ENCODE data around the gene ZNF358. TPM values are rescaled to one million over a fixed set of nuclear protein-coding genes. Genes with fewer than 3 reads are reported as not detected.

ZNF358 gene
- total and polyA plus RNA-seq, 3 donors from 2014 or later = 21.0 to 35.9 (median 28.7) TPM

DNA sequence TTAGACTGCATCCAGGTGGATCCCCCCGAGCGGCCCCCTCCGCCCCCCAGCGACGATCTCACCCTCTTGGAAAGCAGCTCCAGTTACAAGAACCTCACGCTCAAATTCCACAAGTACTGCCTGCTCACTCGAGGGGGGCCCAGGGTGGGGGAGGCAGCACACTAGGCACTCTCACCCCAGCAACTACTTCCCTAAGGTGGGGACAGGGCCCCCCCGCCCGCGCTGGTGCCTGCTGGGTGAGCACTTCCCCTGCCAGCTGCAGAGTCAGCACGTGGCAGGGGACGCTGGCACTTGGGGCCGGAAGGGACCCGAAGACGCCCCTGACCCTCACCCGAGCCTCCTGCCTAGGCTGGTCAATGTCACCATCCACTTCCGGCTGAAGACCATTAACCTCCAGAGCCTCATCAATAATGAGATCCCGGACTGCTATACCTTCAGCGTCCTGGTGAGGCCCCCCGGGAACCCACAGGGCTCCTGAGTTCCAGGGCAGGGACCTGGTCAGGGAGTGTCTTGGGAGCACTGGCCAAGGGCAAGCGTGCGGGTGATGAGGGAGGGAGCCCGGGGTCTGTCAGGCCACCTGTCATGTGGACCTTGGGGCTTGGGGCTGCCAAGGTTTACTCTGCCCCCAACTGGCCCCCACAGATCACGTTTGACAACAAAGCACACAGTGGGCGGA lies 11.8 kb downstream of the ZNF358 start:
- 80 to 86% methylated on average over 13 to 25 of the region's 25 CpGs for WGBS, 2 donors
- no peak for DNase-seq
- Histone ChIP-seq H3K4me3 (no peak overlapping the region), H3K4me1 (peaks cover 8% of the 10 kb centered on the region), H3K9me3 (no peaks in the 10 kb centered on the region), H3K36me3 (ENCODE audit: low read depth, missing control alignments) (no peaks in the 10 kb centered on the region), H3K27ac (no peak overlapping the region), H3K27me3 (no peaks in the 10 kb centered on the region)
- intact Hi-C loops (cut with DNase I; ENCODE audit: low total_unique reads) = no loop called here
- TF ChIP-seq POLR2A (IDR thresholded peaks at IDR 0.05) = no peak
- TF ChIP-seq, protein P1, sequence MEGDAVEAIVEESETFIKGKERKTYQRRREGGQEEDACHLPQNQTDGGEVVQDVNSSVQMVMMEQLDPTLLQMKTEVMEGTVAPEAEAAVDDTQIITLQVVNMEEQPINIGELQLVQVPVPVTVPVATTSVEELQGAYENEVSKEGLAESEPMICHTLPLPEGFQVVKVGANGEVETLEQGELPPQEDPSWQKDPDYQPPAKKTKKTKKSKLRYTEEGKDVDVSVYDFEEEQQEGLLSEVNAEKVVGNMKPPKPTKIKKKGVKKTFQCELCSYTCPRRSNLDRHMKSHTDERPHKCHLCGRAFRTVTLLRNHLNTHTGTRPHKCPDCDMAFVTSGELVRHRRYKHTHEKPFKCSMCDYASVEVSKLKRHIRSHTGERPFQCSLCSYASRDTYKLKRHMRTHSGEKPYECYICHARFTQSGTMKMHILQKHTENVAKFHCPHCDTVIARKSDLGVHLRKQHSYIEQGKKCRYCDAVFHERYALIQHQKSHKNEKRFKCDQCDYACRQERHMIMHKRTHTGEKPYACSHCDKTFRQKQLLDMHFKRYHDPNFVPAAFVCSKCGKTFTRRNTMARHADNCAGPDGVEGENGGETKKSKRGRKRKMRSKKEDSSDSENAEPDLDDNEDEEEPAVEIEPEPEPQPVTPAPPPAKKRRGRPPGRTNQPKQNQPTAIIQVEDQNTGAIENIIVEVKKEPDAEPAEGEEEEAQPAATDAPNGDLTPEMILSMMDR (IDR thresholded peaks at IDR 0.05) = no peak

DNA sequence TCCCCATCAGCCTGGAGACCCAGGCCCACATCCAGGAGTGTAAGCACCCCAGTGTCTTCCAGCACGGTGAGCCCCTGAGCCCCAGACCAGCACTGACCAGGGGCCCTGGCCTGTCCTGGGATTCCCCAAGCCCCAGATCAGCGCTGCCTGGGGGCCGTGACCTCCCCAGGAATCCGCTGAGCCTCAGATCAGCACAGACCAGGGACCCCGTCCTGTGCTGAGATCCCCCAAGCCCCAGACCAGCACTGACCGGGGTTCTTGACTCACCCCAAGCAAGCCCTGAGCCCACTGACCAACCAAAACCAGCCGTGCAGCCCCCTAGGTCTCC lies 12.3 kb downstream of the ZNF358 start:
- H3K27ac ChIP-seq = no peak overlapping the region
- H3K36me3 ChIP-seq (ENCODE audit: low read depth, missing control alignments) = no peaks in the 10 kb centered on the region
- H3K4me1 ChIP-seq = peaks cover 7% of the 10 kb centered on the region
- H3K9me3 ChIP-seq = no peaks in the 10 kb centered on the region
- DNase-seq = no peak
- TF ChIP-seq, protein P1 (IDR thresholded peaks at IDR 0.05) = no peak
- TF ChIP-seq POLR2A (IDR thresholded peaks at IDR 0.05) = no peak
- H3K4me3 ChIP-seq = no peak overlapping the region
- WGBS, 2 donors = 87% methylated on average over 7 of the region's 7 CpGs; no CpG with 5 or more reads in 1 of the 2 donors
- intact Hi-C loops (cut with DNase I; ENCODE audit: low total_unique reads) = no loop called here
- H3K27me3 ChIP-seq = no peaks in the 10 kb centered on the region

DNA sequence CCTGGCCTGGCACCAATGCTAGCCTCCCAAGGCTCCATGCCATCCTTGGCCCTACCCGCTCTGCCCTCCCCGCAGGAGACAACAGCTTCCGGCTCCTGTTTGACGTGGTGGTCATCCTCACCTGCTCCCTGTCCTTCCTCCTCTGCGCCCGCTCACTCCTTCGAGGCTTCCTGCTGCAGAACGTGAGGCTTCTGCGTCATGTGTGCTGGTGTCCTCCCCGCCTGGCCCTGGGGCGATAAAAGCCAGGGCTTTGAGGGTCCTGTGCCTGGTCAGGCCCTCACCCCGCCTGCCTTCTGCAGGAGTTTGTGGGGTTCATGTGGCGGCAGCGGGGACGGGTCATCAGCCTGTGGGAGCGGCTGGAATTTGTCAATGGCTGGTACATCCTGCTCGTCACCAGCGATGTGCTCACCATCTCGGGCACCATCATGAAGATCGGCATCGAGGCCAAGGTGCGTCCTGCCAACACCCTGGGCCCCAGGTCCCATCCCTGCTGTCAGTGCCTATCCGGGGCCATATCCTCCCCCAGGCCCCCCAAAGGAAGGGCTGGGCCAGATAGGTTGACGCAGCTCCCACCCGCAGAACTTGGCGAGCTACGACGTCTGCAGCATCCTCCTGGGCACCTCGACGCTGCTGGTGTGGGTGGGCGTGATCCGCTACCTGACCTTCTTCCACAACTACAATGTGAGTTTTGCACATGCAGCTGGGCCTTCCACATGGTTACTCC lies 12.8 kb downstream of the ZNF358 start:
- intact Hi-C loops (cut with DNase I; ENCODE audit: low total_unique reads) = no loop called here
- Histone ChIP-seq H3K4me3 (no peak overlapping the region), H3K27ac (no peak overlapping the region), H3K9me3 (no peaks in the 10 kb centered on the region), H3K36me3 (ENCODE audit: low read depth, missing control alignments) (no peaks in the 10 kb centered on the region), H3K27me3 (no peaks in the 10 kb centered on the region), H3K4me1 (peaks cover 7% of the 10 kb centered on the region)
- DNase-seq = no peak
- 93% methylated on average over 28 to 32 of the region's 32 CpGs for WGBS, 2 donors
- TF ChIP-seq, protein P1 (IDR thresholded peaks at IDR 0.05) = no peak
- no peak for TF ChIP-seq POLR2A (IDR thresholded peaks at IDR 0.05)

DNA sequence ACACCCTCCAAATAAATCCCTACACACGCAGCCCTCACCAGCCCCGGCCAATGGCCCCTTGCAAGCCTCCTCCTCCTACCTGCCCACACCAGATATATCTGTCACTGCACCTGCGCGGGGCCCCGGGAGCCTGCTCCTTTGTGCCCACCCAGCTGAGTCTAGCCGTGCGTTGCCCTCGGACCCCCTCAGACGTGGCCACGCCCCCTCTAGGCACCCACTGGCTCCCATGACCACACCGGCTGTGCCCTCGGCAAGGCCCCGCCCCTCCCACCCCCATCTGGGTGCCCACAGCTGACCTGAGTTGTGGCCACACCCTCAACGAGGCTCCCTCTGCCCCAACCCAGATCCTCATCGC lies 13.3 kb downstream of the ZNF358 start:
- Histone ChIP-seq H3K36me3 (ENCODE audit: low read depth, missing control alignments) (no peaks in the 10 kb centered on the region), H3K4me3 (no peak overlapping the region), H3K9me3 (no peaks in the 10 kb centered on the region), H3K27me3 (no peaks in the 10 kb centered on the region), H3K4me1 (peaks cover 7% of the 10 kb centered on the region), H3K27ac (no peak overlapping the region)
- DNase-seq = no peak
- WGBS, 2 donors = 88 to 92% methylated on average over 10 to 15 of the region's 15 CpGs
- no peak for TF ChIP-seq POLR2A (IDR thresholded peaks at IDR 0.05)
- TF ChIP-seq, protein P1 (IDR thresholded peaks at IDR 0.05) = no peak
- intact Hi-C loops (cut with DNase I; ENCODE audit: low total_unique reads) = no loop called here

Data from testis (tissue), 3 donors.